Parathyroid adenoma (tissue), 2 donors: ENCODE results near the gene LRG1.

Experiments used
- H2AFZ ChIP-seq: fragments of 300-600 bp; sonication (generic); one replicate; pipeline ENCODE4 v1.7.0; 2017; ENCODE audit warnings: antibody characterized with exemption, mild to moderate bottlenecking
- H3K27ac ChIP-seq: fragments of 300-600 bp; sonication (generic); one replicate; pipeline ENCODE4 v1.7.0; 2017
- H3K27me3 ChIP-seq: fragments of 300-600 bp; sonication (generic); one replicate; pipeline ENCODE4 v1.7.0; 2017; ENCODE audit warnings: low read length; ENCODE audit not compliant: control insufficient read depth, insufficient read depth
- H3K36me3 ChIP-seq: fragments of 300-600 bp; sonication (generic); one replicate; pipeline ENCODE4 v1.7.0; 2017; ENCODE audit warnings: low read length; ENCODE audit not compliant: control insufficient read depth, insufficient read depth
- H3K4me1 ChIP-seq: fragments of 300-600 bp; sonication (generic); one replicate; pipeline ENCODE4 v1.7.0; 2017; ENCODE audit warnings: control low read depth
- H3K4me2 ChIP-seq: fragments of 300-600 bp; sonication (generic); one replicate; pipeline ENCODE4 v1.7.0; 2017; ENCODE audit warnings: low read length
- H3K4me3 ChIP-seq: fragments of 300-600 bp; sonication (generic); one replicate; pipeline ENCODE4 v1.7.0; 2017; ENCODE audit warnings: low read depth, low read length
- H3K79me2 ChIP-seq: fragments of 300-600 bp; sonication (generic); one replicate; pipeline ENCODE4 v1.7.0; 2017; ENCODE audit warnings: control low read depth
- H3K9ac ChIP-seq: fragments of 300-600 bp; sonication (generic); one replicate; pipeline ENCODE4 v1.7.0; 2017; ENCODE audit warnings: mild to moderate bottlenecking
- H3K9me3 ChIP-seq: fragments of 300-600 bp; sonication (generic); one replicate; pipeline ENCODE4 v1.7.0; 2017; ENCODE audit warnings: low read length; ENCODE audit not compliant: control insufficient read depth
- TF ChIP-seq, protein P1 (sequence below): fragments of 300-600 bp; sonication (generic); IDR thresholded peaks from one replicate; pipeline ENCODE4 v1.7.0; 2017; ENCODE audit warnings: antibody characterized with exemption, mild to moderate bottlenecking
- donor health status: primary hyperparathyroidism.

LRG1 gene

GRCh38 chr19:4550018-4550417 lies 10.2 kb upstream of the LRG1 start:
- Histone ChIP-seq H3K4me3 (no peak overlapping the region), H3K79me2 (no peaks in the 10 kb centered on the region), H3K4me2 (no peak overlapping the region), H3K36me3 (no peaks in the 10 kb centered on the region), H3K9me3 (no peaks in the 10 kb centered on the region), H3K9ac (no peak overlapping the region), H3K4me1 (no peaks in the 10 kb centered on the region), H2AFZ (no peak overlapping the region), H3K27me3 (no peaks in the 10 kb centered on the region), H3K27ac (no peak overlapping the region)
- TF ChIP-seq, protein P1, sequence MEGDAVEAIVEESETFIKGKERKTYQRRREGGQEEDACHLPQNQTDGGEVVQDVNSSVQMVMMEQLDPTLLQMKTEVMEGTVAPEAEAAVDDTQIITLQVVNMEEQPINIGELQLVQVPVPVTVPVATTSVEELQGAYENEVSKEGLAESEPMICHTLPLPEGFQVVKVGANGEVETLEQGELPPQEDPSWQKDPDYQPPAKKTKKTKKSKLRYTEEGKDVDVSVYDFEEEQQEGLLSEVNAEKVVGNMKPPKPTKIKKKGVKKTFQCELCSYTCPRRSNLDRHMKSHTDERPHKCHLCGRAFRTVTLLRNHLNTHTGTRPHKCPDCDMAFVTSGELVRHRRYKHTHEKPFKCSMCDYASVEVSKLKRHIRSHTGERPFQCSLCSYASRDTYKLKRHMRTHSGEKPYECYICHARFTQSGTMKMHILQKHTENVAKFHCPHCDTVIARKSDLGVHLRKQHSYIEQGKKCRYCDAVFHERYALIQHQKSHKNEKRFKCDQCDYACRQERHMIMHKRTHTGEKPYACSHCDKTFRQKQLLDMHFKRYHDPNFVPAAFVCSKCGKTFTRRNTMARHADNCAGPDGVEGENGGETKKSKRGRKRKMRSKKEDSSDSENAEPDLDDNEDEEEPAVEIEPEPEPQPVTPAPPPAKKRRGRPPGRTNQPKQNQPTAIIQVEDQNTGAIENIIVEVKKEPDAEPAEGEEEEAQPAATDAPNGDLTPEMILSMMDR = no peak

- Histone ChIP-seq H3K4me3 (no peak overlapping the region), H3K4me2 (no peak overlapping the region), H3K27ac (no peak overlapping the region), H3K4me1 (no peaks in the 10 kb centered on the region), H3K36me3 (no peaks in the 10 kb centered on the region), H3K9ac (no peak overlapping the region), H3K79me2 (no peaks in the 10 kb centered on the region), H3K27me3 (no peaks in the 10 kb centered on the region), H3K9me3 (no peaks in the 10 kb centered on the region), H2AFZ (no peak overlapping the region)
- TF ChIP-seq, protein P1 = no peak
Observed at GRCh38 chr19:4548238-4548584, 8.4 kb upstream of the LRG1 start.

GRCh38 chr19:4547303-4548237 lies 7.7 kb upstream of the LRG1 start:
- H3K4me3 ChIP-seq = no peak overlapping the region
- no peaks in the 10 kb centered on the region for H3K4me1 ChIP-seq
- no peaks in the 10 kb centered on the region for H3K79me2 ChIP-seq
- H3K27me3 ChIP-seq = no peaks in the 10 kb centered on the region
- TF ChIP-seq, protein P1 = no peak
- no peak overlapping the region for H2AFZ ChIP-seq
- no peak overlapping the region for H3K4me2 ChIP-seq
- H3K9me3 ChIP-seq = no peaks in the 10 kb centered on the region
- H3K9ac ChIP-seq = no peak overlapping the region
- H3K36me3 ChIP-seq = no peaks in the 10 kb centered on the region
- H3K27ac ChIP-seq = no peak overlapping the region

DNA sequence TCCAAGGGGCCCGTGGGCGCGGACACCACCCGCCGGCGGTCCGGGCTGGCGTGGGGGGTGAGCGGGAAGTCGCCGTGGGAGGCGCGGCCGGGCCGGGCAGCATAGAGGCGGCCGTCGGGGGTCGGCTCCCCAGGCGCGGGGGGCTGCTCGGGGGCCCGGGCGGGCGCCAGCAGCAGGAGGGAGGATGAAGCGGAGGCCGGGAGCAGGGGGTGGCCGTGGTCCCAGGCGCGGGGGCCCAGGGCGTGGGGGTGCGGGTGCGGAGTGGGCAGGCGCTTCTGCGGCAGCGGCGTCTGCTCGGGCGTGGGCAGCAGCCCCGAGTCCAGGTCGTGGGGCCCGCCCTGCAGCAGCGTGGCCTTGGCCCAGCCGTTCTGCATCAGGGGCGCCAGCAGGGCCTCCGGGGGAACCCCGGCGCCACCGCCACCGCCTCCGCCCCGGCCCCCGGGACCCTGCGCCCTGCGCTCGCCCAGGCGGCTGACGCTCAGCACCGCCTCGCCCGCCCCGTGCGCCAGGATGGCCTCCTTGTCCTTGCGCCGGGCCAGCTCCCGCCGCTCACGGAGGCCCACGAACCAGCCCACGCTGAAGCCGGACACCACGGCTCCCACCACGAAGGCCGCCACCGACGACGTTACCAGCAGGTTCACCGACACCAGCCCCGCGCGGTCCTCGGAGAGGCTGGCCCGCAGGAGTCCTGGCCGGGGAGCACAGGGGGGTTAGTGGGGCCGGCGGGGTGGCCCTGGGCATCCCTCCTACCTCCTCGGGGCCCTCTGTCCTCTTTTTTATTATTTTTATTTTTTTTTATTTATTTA lies 4.2 kb upstream of the LRG1 start:
- no peaks in the 10 kb centered on the region for H3K9me3 ChIP-seq
- H3K4me2 ChIP-seq = no peak overlapping the region
- no peaks in the 10 kb centered on the region for H3K4me1 ChIP-seq
- no peak overlapping the region for H3K27ac ChIP-seq
- H3K27me3 ChIP-seq = no peaks in the 10 kb centered on the region
- TF ChIP-seq, protein P1 = no peak
- H3K4me3 ChIP-seq = no peak overlapping the region
- H3K79me2 ChIP-seq = no peaks in the 10 kb centered on the region
- no peak overlapping the region for H3K9ac ChIP-seq
- H2AFZ ChIP-seq = no peak overlapping the region
- no peaks in the 10 kb centered on the region for H3K36me3 ChIP-seq
